HUES6 (cell line): Measurements from ENCODE around the gene THSD7B.
"Not testable (repeated sequence)": the region's sequence is repeated elsewhere in the genome, so short reads cannot be mapped to it uniquely, and the experiment has no call there.

ENCODE experiments used
- H3K27ac ChIP-seq: 2 replicates; pipeline ENCODE4 v1.7.0; 2013; ENCODE audit warnings: low read depth, mild to moderate bottlenecking, low read length, inconsistent platforms
- H3K27me3 ChIP-seq: 2 replicates; pipeline ENCODE4 v1.6.1; 2013; ENCODE audit warnings: low read length; ENCODE audit not compliant: control insufficient read depth, insufficient read depth
- H3K36me3 ChIP-seq: 2 replicates; pipeline ENCODE4 v1.6.1; 2013; ENCODE audit warnings: low read length; ENCODE audit not compliant: control insufficient read depth, insufficient read depth
- H3K4me1 ChIP-seq: 2 replicates; pipeline ENCODE4 v1.6.1; 2013; ENCODE audit warnings: low read length; ENCODE audit not compliant: control insufficient read depth, insufficient read depth
- H3K4me3 ChIP-seq: 2 replicates; pipeline ENCODE4 v1.5.1; 2013; ENCODE audit warnings: low read depth, low read length
- H3K9ac ChIP-seq: one replicate; pipeline ENCODE4 v1.6.1; 2013; ENCODE audit warnings: mild to moderate bottlenecking, low read length
- H3K9me3 ChIP-seq: 2 replicates; pipeline ENCODE4 v1.6.1; 2013; ENCODE audit warnings: low read depth, low read length; ENCODE audit not compliant: control insufficient read depth, insufficient read depth

THSD7B gene

GRCh38 chr2:137096693-137097092, 331.3 kb downstream of the THSD7B start:
- no peaks in the 10 kb centered on the region for H3K4me1 ChIP-seq
- H3K27me3 ChIP-seq: no peaks in the 10 kb centered on the region
- no peak overlapping the region for H3K4me3 ChIP-seq
- H3K9ac ChIP-seq: no peak overlapping the region
- no peaks in the 10 kb centered on the region for H3K9me3 ChIP-seq
- H3K27ac ChIP-seq: no peak overlapping the region
- H3K36me3 ChIP-seq: no peaks in the 10 kb centered on the region

GRCh38 chr2:137101814-137102213, 336.5 kb downstream of the THSD7B start:
- not testable (repeated sequence) for H3K4me1 ChIP-seq, H3K27me3 ChIP-seq, H3K27ac ChIP-seq, H3K9ac ChIP-seq, H3K9me3 ChIP-seq, H3K36me3 ChIP-seq, H3K4me3 ChIP-seq

DNA sequence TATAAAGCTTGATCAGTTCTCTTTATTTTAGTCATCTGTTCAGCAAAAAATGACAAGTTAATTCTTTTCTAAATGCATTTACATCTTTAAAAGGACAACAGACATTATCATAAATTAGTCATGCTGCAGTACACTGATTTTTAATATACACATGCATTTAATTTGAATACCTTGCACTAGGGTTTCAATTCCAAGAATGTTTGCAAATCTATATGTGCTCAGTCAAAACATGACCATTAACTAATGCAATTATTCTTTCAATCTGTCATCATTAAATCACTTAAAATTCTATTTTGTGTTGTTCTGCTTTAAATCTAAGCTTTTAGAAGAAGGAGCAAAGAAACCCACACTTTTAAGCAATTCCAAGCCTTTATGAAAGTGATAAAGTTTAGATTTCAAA, 342.6 kb downstream of the THSD7B start:
- no peaks in the 10 kb centered on the region for H3K4me1 ChIP-seq
- H3K36me3 ChIP-seq: no peaks in the 10 kb centered on the region
- H3K27ac ChIP-seq: no peak overlapping the region
- no peak overlapping the region for H3K4me3 ChIP-seq
- H3K27me3 ChIP-seq: no peaks in the 10 kb centered on the region
- no peaks in the 10 kb centered on the region for H3K9me3 ChIP-seq
- no peak overlapping the region for H3K9ac ChIP-seq

GRCh38 chr2:137111896-137112295, 346.6 kb downstream of the THSD7B start:
- H3K9me3 ChIP-seq: no peaks in the 10 kb centered on the region
- no peak overlapping the region for H3K27ac ChIP-seq
- H3K36me3 ChIP-seq: no peaks in the 10 kb centered on the region
- H3K9ac ChIP-seq: no peak overlapping the region
- no peak overlapping the region for H3K4me3 ChIP-seq
- no peaks in the 10 kb centered on the region for H3K4me1 ChIP-seq
- no peaks in the 10 kb centered on the region for H3K27me3 ChIP-seq

DNA sequence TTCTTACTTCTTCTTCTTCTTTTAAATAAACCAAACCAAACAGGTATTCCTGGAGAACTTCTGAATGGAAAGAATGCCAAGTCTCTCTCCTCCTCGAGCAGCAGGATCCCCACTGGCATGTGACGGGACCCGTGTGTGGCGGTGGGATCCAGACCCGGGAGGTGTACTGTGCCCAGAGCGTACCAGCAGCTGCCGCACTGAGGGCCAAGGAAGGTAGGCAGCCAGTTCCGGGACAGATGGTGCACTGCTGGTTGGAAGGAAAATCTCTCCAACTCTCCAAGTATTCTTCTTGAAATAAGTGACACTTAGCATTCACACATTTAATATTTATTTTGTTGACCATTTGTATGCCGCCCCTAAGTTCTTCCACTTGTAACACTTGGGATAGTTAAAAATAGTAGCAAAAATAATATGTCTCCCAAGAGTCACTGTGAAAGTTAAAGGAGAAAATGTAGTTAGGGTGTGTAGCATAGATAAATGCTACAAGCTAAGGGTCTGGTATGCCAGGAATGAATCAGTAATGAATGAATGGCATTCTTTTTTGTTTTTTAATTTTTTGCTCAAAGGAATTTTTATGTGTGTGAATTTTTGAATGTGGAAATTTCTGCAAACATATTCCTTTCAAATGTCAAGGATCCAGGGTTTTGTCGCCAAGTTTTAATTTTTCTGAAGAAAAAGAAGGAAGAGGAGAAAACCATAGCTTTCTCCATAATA, 349.9 kb downstream of the THSD7B start:
- H3K36me3 ChIP-seq: no peaks in the 10 kb centered on the region
- no peak overlapping the region for H3K4me3 ChIP-seq
- H3K27me3 ChIP-seq: no peaks in the 10 kb centered on the region
- H3K27ac ChIP-seq: no peak overlapping the region; the same call in 1 of the 2 replicates
- H3K4me1 ChIP-seq: no peaks in the 10 kb centered on the region
- no peak overlapping the region for H3K9ac ChIP-seq
- H3K9me3 ChIP-seq: no peaks in the 10 kb centered on the region

DNA sequence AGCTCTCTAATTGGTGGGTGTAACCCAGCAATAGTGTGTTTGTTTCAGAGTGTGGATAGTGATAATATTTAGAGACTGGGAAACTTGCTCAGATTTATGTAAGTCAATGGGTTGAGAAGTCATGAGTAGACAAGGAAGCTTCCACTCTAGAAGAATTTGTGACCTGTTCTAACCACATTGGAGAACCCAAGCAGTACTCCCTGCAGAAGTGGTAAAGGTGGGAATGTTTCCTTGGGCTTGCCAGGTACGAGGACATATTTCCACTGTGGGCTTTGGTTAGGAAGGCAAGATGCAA, 350.4 kb downstream of the THSD7B start:
- Histone ChIP-seq H3K9ac (no peak overlapping the region), H3K4me3 (no peak overlapping the region), H3K27ac (no peak overlapping the region), H3K9me3 (no peaks in the 10 kb centered on the region), H3K36me3 (no peaks in the 10 kb centered on the region), H3K4me1 (no peaks in the 10 kb centered on the region), H3K27me3 (no peaks in the 10 kb centered on the region)

DNA sequence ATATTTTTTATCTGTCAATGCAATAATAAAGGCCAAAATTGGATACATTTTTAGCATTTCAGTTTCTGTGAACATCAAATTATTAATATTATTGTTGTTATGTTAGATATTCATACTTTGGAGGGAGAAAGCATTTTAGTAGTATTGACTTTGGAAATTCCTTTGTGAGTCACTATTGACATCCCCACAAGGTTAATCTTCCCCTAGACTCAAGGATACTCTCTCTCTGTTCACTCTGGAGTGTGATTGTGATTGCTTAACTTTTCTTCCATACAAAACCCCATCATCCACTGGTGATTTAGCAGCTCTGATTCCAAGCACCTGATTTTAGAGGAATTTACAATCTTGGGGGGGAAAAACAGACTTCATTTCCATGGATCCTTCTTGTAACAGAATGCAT, 352.0 kb downstream of the THSD7B start:
- Histone ChIP-seq H3K27ac (no peak overlapping the region), H3K9ac (no peak overlapping the region), H3K4me1 (no peaks in the 10 kb centered on the region), H3K27me3 (no peaks in the 10 kb centered on the region), H3K9me3 (no peaks in the 10 kb centered on the region), H3K4me3 (no peak overlapping the region), H3K36me3 (no peaks in the 10 kb centered on the region)

- Histone ChIP-seq H3K9me3 (no peaks in the 10 kb centered on the region), H3K27ac (no peak overlapping the region), H3K36me3 (no peaks in the 10 kb centered on the region), H3K4me1 (no peaks in the 10 kb centered on the region), H3K4me3 (no peak overlapping the region), H3K27me3 (no peaks in the 10 kb centered on the region), H3K9ac (no peak overlapping the region)
Observed at GRCh38 chr2:137118140-137118539, 352.8 kb downstream of the THSD7B start.

DNA sequence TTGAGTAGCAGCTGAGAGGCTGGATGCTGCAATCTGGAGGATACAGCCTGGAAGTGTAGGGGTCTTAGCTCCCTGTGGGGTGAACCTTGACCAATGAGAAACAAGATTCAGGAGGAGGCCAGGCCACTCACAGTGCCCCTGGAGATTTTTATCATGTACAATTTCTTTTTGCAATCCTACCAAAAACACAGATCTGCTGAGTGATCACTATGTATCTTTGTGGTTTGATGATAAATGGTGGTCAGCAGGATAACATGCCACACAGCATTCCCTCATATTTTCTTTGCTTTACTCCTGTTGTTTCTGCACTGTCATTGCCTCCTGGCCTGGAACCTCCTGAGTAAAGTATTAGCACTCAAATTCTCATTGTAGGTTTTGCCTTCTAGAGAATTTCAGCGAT, 357.9 kb downstream of the THSD7B start:
- H3K27me3 ChIP-seq: no peaks in the 10 kb centered on the region
- H3K4me3 ChIP-seq: no peak overlapping the region
- no peak overlapping the region for H3K27ac ChIP-seq
- H3K9me3 ChIP-seq: no peaks in the 10 kb centered on the region
- no peaks in the 10 kb centered on the region for H3K4me1 ChIP-seq
- no peak overlapping the region for H3K9ac ChIP-seq
- no peaks in the 10 kb centered on the region for H3K36me3 ChIP-seq

DNA sequence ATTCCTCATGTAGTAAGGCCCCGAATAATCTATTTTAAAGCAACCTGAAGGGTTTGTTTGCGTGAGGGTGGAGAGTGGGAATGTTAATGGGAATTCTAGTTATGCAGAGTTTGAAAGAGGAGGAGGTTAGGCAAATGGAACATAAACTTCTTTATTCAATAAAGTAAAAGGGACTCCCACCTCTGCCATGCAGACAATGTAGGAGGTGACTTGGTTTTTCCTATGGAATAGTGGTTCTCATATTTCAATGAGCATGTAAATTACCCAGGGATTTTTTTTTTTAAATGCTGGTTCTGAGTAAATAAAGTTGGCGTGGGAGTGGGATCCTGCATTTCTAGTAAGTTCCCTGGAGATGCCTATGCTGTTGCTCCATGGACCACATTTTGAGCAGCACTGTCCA, 367.9 kb downstream of the THSD7B start:
- H3K27me3 ChIP-seq: no peaks in the 10 kb centered on the region
- H3K9me3 ChIP-seq: no peaks in the 10 kb centered on the region
- H3K4me3 ChIP-seq: no peak overlapping the region
- H3K36me3 ChIP-seq: no peaks in the 10 kb centered on the region
- no peaks in the 10 kb centered on the region; the same call in 1 of the 2 replicates for H3K4me1 ChIP-seq
- no peak overlapping the region for H3K27ac ChIP-seq
- H3K9ac ChIP-seq: no peak overlapping the region

DNA sequence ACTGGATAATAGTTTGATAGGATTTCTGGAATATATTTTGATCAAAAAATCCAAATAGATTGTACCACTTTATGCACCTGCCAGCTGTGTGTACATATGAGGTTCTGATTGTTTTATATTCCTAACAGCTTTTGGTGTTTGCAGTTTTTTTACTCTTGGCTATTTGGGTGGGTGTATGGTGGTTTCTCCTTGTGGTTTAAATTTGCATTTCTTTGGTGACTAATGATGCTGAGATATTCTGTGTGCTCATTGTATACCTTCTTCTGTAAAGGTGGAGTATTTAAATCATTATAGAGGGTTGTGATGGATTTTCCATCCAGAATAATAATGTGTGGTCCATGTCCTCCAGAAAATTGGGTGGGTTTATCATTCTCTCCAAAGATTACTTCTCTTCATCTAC, 372.9 kb downstream of the THSD7B start:
- H3K9me3 ChIP-seq: no peaks in the 10 kb centered on the region
- no peaks in the 10 kb centered on the region for H3K27me3 ChIP-seq
- H3K4me1 ChIP-seq: no peaks in the 10 kb centered on the region; the same call in 1 of the 2 replicates
- no peak overlapping the region for H3K4me3 ChIP-seq
- no peaks in the 10 kb centered on the region for H3K36me3 ChIP-seq
- no peak overlapping the region for H3K27ac ChIP-seq
- no peak overlapping the region for H3K9ac ChIP-seq

DNA sequence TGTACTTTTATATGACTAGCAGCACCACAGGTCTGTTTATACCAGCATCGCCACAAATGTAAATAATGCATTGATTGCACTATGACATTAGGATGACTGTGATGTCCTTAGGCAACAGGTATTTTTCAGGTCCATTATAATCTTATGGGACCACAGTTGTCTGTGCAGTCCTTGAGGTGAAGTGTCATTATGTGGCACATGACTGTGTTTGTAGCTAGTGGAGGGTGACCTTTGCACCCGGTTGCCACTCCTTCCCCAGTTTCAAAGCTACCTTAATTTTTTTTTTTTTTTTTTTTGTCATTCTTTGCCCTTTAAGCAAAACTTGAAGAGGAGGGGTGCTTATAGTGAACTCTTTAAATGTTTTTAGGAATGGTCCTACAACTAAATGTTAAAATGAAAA, 386.4 kb downstream of the THSD7B start:
- Histone ChIP-seq H3K9me3 (peaks cover 10% of the 10 kb centered on the region), H3K27ac (no peak overlapping the region), H3K36me3 (no peaks in the 10 kb centered on the region), H3K9ac (no peak overlapping the region), H3K4me3 (no peak overlapping the region), H3K27me3 (no peaks in the 10 kb centered on the region), H3K4me1 (no peaks in the 10 kb centered on the region)
